ENCODE measurements around the gene UBE2QL1.

UBE2QL1 gene

DNA sequence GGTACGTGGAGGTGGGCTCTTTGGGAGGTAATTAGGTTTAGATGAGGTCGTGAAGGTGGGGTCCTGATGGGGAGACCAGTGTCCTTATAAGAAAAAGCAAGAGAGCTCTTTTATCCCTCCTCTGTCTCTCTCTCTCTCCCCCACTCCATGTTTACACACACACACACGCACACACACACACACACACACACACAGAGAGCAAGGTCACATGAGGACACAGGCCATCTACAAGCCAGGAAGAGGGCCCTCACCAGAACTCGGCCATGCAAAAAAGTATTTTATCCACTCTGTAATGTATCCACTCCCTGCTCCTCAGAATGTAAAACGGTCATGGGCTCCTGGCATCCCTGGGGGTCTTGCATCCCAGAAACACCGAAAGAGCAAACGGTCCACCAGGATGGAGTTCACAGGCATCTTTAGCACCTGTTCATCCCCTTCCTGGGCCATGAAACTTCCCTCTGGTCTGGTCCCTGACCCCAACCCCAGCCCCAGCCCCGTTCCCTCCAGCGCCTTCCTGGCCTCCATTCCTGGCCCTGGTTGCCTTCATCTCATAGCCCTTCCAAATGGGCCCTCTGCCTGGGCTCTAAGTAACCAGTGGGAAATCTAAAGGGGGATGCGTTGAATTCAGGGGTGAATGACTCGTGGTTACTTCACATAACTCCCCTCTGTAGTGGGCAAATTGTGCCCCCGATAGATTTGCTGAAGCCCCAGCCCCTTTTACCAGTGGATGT lies 95.3 kb downstream of the UBE2QL1 start:
- TF ChIP-seq, protein P1, sequence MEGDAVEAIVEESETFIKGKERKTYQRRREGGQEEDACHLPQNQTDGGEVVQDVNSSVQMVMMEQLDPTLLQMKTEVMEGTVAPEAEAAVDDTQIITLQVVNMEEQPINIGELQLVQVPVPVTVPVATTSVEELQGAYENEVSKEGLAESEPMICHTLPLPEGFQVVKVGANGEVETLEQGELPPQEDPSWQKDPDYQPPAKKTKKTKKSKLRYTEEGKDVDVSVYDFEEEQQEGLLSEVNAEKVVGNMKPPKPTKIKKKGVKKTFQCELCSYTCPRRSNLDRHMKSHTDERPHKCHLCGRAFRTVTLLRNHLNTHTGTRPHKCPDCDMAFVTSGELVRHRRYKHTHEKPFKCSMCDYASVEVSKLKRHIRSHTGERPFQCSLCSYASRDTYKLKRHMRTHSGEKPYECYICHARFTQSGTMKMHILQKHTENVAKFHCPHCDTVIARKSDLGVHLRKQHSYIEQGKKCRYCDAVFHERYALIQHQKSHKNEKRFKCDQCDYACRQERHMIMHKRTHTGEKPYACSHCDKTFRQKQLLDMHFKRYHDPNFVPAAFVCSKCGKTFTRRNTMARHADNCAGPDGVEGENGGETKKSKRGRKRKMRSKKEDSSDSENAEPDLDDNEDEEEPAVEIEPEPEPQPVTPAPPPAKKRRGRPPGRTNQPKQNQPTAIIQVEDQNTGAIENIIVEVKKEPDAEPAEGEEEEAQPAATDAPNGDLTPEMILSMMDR (IDR thresholded peaks at IDR 0.05; ENCODE audit: low read depth, low read length): no peak
- H3K4me3 ChIP-seq (ENCODE audit: low read depth, low read length): no peak overlapping the region
